Muscle layer of colon (tissue), 2 donors: ENCODE results near the gene DEFB129.
"Not testable (repeated sequence)": the region's sequence is repeated elsewhere in the genome, so short reads cannot be mapped to it uniquely, and the experiment has no call there.

Experiments used
- H3K27ac ChIP-seq: one replicate; pipeline ENCODE4 v1.7.0; 2013; ENCODE audit warnings: low read depth, mild to moderate bottlenecking, low read length, moderate library complexity
- H3K27me3 ChIP-seq, 2 donors: one replicate each; pipeline ENCODE4 v1.7.0; 2013; ENCODE audit warnings: low read length in 2 of 2, mild to moderate bottlenecking in 2 of 2; ENCODE audit not compliant: insufficient read depth in 2 of 2, control insufficient read depth in 1 of 2
- H3K36me3 ChIP-seq: one replicate; pipeline ENCODE4 v1.7.0; 2013; ENCODE audit warnings: mild to moderate bottlenecking, low read length; ENCODE audit not compliant: insufficient read depth
- H3K4me1 ChIP-seq: one replicate; pipeline ENCODE4 v1.7.0; 2013; ENCODE audit warnings: mild to moderate bottlenecking, low read length; ENCODE audit not compliant: insufficient read depth
- H3K4me3 ChIP-seq, 2 donors: one replicate each; pipeline ENCODE4 v1.7.0; 2013; ENCODE audit warnings: low read length in 2 of 2, low read depth in 1 of 2, mild to moderate bottlenecking in 1 of 2, moderate library complexity in 1 of 2
- H3K9ac ChIP-seq: one replicate; pipeline ENCODE4 v1.7.0; 2013; ENCODE audit warnings: low read length
- H3K9me3 ChIP-seq: one replicate; pipeline ENCODE4 v1.7.0; 2013; ENCODE audit warnings: mild to moderate bottlenecking, low read length
- donor health status: abdominal sarcoma.
- donor health status: Adenocarcinoma of cecum.

Gene DEFB129

GRCh38 chr20:226958-227357 lies at the start of gene DEFB129:
Gene DEFB129, plus strand, starts transcription at chr20:227258. Its CDS starts 31 bp downstream, at chr20:227289.
- Histone ChIP-seq H3K4me3 (no peak within 1 kb of the TSS), H3K36me3 (no peaks in the 10 kb centered on the region), H3K27me3 (no peaks in the 10 kb centered on the region), H3K9me3 (no peaks in the 10 kb centered on the region), H3K27ac (no peak within 1 kb of the TSS), H3K9ac (no peak within 1 kb of the TSS), H3K4me1 (no peaks in the 10 kb centered on the region)

- H3K9me3 ChIP-seq: no peaks in the 10 kb centered on the region
- H3K36me3 ChIP-seq: no peaks in the 10 kb centered on the region
- H3K4me1 ChIP-seq: no peaks in the 10 kb centered on the region
- no peak overlapping the region for H3K27ac ChIP-seq
- H3K27me3 ChIP-seq: no peaks in the 10 kb centered on the region
- no peak overlapping the region for H3K4me3 ChIP-seq
- H3K9ac ChIP-seq: no peak overlapping the region
Measured at GRCh38 chr20:184288-184687, 42.8 kb upstream of the DEFB129 start.

GRCh38 chr20:187733-188132 lies 39.3 kb upstream of the DEFB129 start:
- Histone ChIP-seq H3K27ac (no peak overlapping the region), H3K4me1 (no peaks in the 10 kb centered on the region), H3K9me3 (no peaks in the 10 kb centered on the region), H3K4me3 (no peak overlapping the region), H3K9ac (no peak overlapping the region), H3K27me3 (no peaks in the 10 kb centered on the region), H3K36me3 (no peaks in the 10 kb centered on the region)

GRCh38 chr20:189611-190010 lies 37.4 kb upstream of the DEFB129 start, which contains the start of gene DEFB128:
Gene DEFB128, minus strand, starts transcription at chr20:189711. Its CDS starts 88 bp downstream, at chr20:189623.
- Histone ChIP-seq H3K27ac (no peak within 1 kb of the TSS), H3K36me3 (no peaks in the 10 kb centered on the region), H3K4me1 (no peaks in the 10 kb centered on the region), H3K27me3 (no peaks in the 10 kb centered on the region), H3K9ac (no peak within 1 kb of the TSS), H3K9me3 (no peaks in the 10 kb centered on the region), H3K4me3 (no peak within 1 kb of the TSS)

- Histone ChIP-seq H3K4me3 (no peak overlapping the region), H3K4me1 (no peaks in the 10 kb centered on the region), H3K27me3 (no peaks in the 10 kb centered on the region), H3K36me3 (no peaks in the 10 kb centered on the region), H3K9ac (no peak overlapping the region), H3K27ac (no peak overlapping the region), H3K9me3 (no peaks in the 10 kb centered on the region)
Measured at GRCh38 chr20:198225-198624, 28.8 kb upstream of the DEFB129 start.

- Histone ChIP-seq H3K27me3 (no peaks in the 10 kb centered on the region), H3K27ac (no peak overlapping the region), H3K36me3 (no peaks in the 10 kb centered on the region), H3K4me1 (no peaks in the 10 kb centered on the region), H3K9ac (no peak overlapping the region), H3K4me3 (no peak overlapping the region), H3K9me3 (no peaks in the 10 kb centered on the region)
Measured at GRCh38 chr20:199996-200395, 27.1 kb upstream of the DEFB129 start.

- not testable (repeated sequence) for H3K27me3 ChIP-seq, H3K4me3 ChIP-seq, H3K27ac ChIP-seq, H3K4me1 ChIP-seq, H3K9ac ChIP-seq, H3K9me3 ChIP-seq, H3K36me3 ChIP-seq
Measured at GRCh38 chr20:203630-204029, 23.4 kb upstream of the DEFB129 start.

- Histone ChIP-seq H3K27ac (no peak overlapping the region), H3K9me3 (no peaks in the 10 kb centered on the region), H3K36me3 (no peaks in the 10 kb centered on the region), H3K27me3 (no peaks in the 10 kb centered on the region), H3K4me3 (no peak overlapping the region), H3K4me1 (no peaks in the 10 kb centered on the region), H3K9ac (no peak overlapping the region)
Measured at GRCh38 chr20:208942-209566, 18.0 kb upstream of the DEFB129 start.

- no peak overlapping the region for H3K4me3 ChIP-seq
- H3K27ac ChIP-seq: no peak overlapping the region
- no peaks in the 10 kb centered on the region for H3K36me3 ChIP-seq
- no peaks in the 10 kb centered on the region for H3K9me3 ChIP-seq
- no peak overlapping the region for H3K9ac ChIP-seq
- H3K4me1 ChIP-seq: no peaks in the 10 kb centered on the region
- H3K27me3 ChIP-seq: no peaks in the 10 kb centered on the region
Measured at GRCh38 chr20:210809-211502, 16.1 kb upstream of the DEFB129 start.

- Histone ChIP-seq H3K27me3 (peaks cover 0 to 4% of the 10 kb centered on the region in 2 donors), H3K4me1 (no peaks in the 10 kb centered on the region), H3K27ac (no peak overlapping the region), H3K4me3 (no peak overlapping the region), H3K36me3 (no peaks in the 10 kb centered on the region), H3K9me3 (no peaks in the 10 kb centered on the region), H3K9ac (no peak overlapping the region)
Measured at GRCh38 chr20:214383-214782, 12.7 kb upstream of the DEFB129 start.

GRCh38 chr20:215796-216195 lies 11.3 kb upstream of the DEFB129 start:
- Histone ChIP-seq H3K9ac (no peak overlapping the region), H3K27ac (no peak overlapping the region), H3K36me3 (no peaks in the 10 kb centered on the region), H3K4me1 (no peaks in the 10 kb centered on the region), H3K9me3 (no peaks in the 10 kb centered on the region), H3K4me3 (no peak overlapping the region), H3K27me3 (peaks cover 0 to 4% of the 10 kb centered on the region in 2 donors)

- H3K36me3 ChIP-seq: no peaks in the 10 kb centered on the region
- no peak overlapping the region for H3K9ac ChIP-seq
- peaks cover 0 to 4% of the 10 kb centered on the region in 2 donors for H3K27me3 ChIP-seq
- no peak overlapping the region for H3K4me3 ChIP-seq
- H3K27ac ChIP-seq: no peak overlapping the region
- H3K4me1 ChIP-seq: no peaks in the 10 kb centered on the region
- H3K9me3 ChIP-seq: no peaks in the 10 kb centered on the region
Measured at GRCh38 chr20:217266-217665, 9.8 kb upstream of the DEFB129 start.
